Measurements from ENCODE around the gene BOLA1. TPM values are rescaled to one million over a fixed set of nuclear protein-coding genes. Genes with fewer than 3 reads are reported as not detected.

BOLA1 gene, protein sequence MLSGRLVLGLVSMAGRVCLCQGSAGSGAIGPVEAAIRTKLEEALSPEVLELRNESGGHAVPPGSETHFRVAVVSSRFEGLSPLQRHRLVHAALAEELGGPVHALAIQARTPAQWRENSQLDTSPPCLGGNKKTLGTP
- 5.3 and 7.4 TPM in 2 replicates for total RNA-seq

GRCh38 chr1:149899460-149900284 is at the start of gene BOLA1:
Gene BOLA1, plus strand, starts transcription at chr1:149899568. Its CDS starts 492 bp downstream, at chr1:149900060.

DNA sequence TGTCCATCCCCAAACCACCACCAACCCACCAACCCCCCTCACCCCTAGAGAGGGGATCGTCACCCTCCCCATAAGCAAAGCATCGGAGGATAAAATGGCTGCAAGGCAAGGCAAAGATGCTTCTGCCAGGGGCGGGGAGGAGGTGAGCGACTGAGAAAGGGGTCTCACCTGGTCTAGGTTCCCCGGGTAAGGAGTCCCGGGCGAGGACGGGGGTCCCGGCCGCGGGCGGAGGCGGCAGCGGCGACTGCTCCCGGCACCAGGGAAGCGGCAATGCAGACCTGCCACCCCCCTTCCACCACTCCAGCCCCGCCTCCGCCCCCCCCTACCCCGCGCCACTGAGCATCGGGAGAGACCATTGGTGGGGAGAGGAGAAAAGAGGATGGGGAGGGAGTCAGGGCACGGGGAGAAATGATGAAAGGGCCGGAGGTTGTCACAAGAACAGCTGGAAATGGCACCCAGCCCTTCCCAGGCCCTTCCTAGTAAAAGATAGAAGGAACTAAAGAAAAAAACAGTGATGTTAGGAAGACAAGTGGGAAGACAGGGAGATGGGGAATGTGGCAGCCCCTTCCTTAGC is 18.3 kb downstream of the BOLA1 start, which contains the start of gene SV2A:
Gene SV2A (minus strand): TSS at position 274 of the 574 bp plus-strand sequence. CDS start 4,004 bp downstream, outside the sequence.

DNA sequence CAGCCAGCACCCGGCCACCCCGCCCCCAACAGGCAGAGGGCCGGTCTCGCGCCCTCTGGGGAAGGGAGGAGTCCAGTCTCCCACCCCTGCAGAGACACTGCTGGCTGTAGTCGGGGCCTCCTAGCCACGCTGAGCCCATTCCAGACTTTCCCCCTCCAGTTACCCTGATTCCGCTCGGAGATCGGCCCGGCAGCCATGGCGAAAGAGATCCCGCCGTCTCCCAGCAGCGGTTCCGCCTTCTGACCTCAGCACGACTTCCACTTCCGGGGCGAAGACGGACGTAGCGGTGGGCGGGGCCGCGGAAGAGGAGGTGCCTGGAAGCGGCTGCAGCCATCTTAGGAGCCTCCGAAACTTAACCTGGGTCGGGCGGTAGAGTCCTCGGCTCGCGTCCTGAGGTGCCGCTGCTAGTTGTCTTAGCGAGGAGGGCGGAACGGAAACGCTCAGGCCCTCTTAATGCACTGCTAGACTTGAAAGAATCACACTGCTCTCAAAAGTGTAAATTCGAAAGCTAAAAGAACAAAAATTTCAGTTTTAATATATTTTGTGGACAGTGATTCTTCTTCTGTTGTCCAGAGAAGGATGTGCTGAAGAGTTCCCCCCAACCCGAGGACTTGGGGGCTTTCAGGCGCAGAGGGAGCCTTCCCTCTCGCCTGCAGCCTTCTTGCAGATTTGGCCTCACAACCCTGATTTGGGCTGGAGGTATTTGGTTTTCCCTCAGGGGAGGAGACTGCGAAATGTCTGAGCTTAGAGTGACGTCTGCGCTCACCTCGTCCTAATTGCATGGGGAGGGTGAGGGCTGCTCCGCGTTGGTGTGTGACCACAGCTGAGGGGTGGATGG is 28.4 kb downstream of the BOLA1 start, which contains the start of gene SF3B4:
Gene SF3B4 (minus strand): TSS at position 241 of the 838 bp plus-strand sequence. CDS start 44 bp downstream, at position 197.

DNA sequence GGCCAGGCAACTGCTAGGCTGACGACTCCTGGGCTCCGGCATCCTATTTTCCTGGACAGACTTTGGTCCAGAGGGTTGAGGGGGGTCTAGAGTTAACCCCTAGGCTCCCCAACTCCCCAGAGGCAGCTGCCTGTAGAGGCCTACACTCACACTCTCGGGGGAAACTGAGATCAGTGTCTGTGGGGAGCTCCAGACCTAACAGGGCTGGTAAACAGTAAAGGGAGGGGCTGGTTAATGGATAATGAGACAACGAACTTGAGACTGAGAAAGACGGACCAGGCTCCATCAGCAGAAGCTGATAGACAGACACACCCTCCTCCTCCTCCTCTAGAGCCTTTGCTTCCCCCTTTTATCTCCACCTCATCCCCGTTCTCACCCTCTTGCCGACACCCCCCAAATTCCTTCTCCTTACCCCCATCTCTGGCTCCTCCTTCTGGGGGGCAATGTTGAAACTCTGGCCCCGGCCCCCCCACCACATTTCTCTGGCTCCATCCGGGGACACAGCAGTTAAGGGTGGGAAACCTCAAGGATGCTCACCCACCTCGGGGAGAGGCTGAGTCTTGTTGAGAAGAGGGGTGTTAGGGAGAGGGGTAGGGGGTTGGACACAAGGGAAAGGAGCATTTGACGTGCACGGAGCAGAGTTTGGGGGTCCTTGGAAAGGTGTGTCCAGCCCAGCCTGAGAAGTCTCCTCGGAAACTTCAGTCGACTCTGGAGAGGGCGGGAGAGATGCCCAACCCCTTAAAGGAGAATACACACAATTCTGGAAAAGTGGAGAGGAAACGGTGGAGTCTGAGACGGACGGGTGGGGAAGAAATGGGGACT is 37.0 kb downstream of the BOLA1 start, which contains the start of gene MTMR11:
Gene MTMR11 (minus strand): TSS at position 710 of the 822 bp plus-strand sequence. CDS start 232 bp downstream, at position 478.

Other genes with a start within 250 kb of the BOLA1 start
- not detected in 2 replicates for gene FCGR1A, start 116.9 kb upstream of the BOLA1 start, total RNA-seq
- gene SV2A, start 18.3 kb downstream of the BOLA1 start, total RNA-seq = 0.66 and 2.9 TPM in 2 replicates
- gene SF3B4, start 28.2 kb downstream of the BOLA1 start, total RNA-seq = 21.5 and 23.1 TPM in 2 replicates
- gene MTMR11, start 37.3 kb downstream of the BOLA1 start, total RNA-seq = 6.9 and 8.8 TPM in 2 replicates
- 19.0 and 22.3 TPM in 2 replicates for gene OTUD7B, start 111.2 kb downstream of the BOLA1 start, total RNA-seq
- gene VPS45, start 168.2 kb downstream of the BOLA1 start, total RNA-seq = 35.4 and 42.6 TPM in 2 replicates

All from thoracic aorta endothelial cell (primary cell).